HAP-1 (cell line): ENCODE data around the gene PCSK2.

Source experiments
- DNase-seq, 2 experiments: peaks; one replicate each; pipeline ENCODE4 v3.0.0-alpha.2; 2016 to 2020; ENCODE audit warnings: low spot score in 2 of 2
- H3K27me3 ChIP-seq: fragments of 250-450 bp; sonication (Bioruptor Pico); 2 replicates; pipeline ENCODE4 v1.5.1; 2020; ENCODE audit warnings: low read depth, mild to moderate bottlenecking, moderate library complexity
- H3K36me3 ChIP-seq: fragments of 250-450 bp; sonication (Bioruptor Pico); replicated peaks from 2 replicates; pipeline ENCODE4 v1.5.1; 2020; ENCODE audit warnings: mild to moderate bottlenecking
- H3K4me1 ChIP-seq: fragments of 250-450 bp; sonication (Bioruptor Pico); 2 replicates; pipeline ENCODE4 v1.5.1; 2020; ENCODE audit warnings: mild to moderate bottlenecking
- H3K4me3 ChIP-seq: fragments of 250-450 bp; sonication (Bioruptor Pico); 2 replicates; pipeline ENCODE4 v1.5.1; 2020; ENCODE audit warnings: mild to moderate bottlenecking, moderate library complexity
- H3K9me3 ChIP-seq: fragments of 250-450 bp; sonication (Bioruptor Pico); 2 replicates; pipeline ENCODE4 v1.5.1; 2020; ENCODE audit warnings: mild to moderate bottlenecking, moderate library complexity
- in situ Hi-C: fragments of 300-500 bp; cut with MboI; formaldehyde crosslinking; loops from 3 replicates; pipeline ENCODE4 v1.14.3; 2020; ENCODE audit warnings: low sequenced_read_pairs, inconsistent platforms, mixed read lengths

The PCSK2 gene

GRCh38 chr20:17530716-17531664, 304.1 kb downstream of the PCSK2 start, which contains the start of gene BFSP1:
Gene BFSP1 (minus strand): TSS chr20:17531379. CDS start chr20:17531329, 50 bp downstream.
- Histone ChIP-seq H3K27me3 (no peaks in the 10 kb centered on the region), H3K9me3 (no peaks in the 10 kb centered on the region), H3K36me3 (no peaks in the 10 kb centered on the region), H3K4me3 (peak within 1 kb of the TSS; percentile 25), H3K4me1 (peaks cover 18% of the 10 kb centered on the region)
- peak; percentile 72 to 85 for DNase-seq
- in situ Hi-C loops: no loop called here

- in situ Hi-C loops: no loop called here
- Histone ChIP-seq H3K27me3 (no peaks in the 10 kb centered on the region), H3K36me3 (no peaks in the 10 kb centered on the region), H3K4me3 (peak overlapping the region; percentile 25), H3K9me3 (no peaks in the 10 kb centered on the region; the same call in 1 of the 2 replicates), H3K4me1 (peaks cover 18% of the 10 kb centered on the region)
- DNase-seq: no peak
Observed at GRCh38 chr20:17531665-17532025, 304.8 kb downstream of the PCSK2 start.

GRCh38 chr20:17533396-17533795, 306.6 kb downstream of the PCSK2 start:
- H3K4me1 ChIP-seq: peaks cover 18% of the 10 kb centered on the region
- in situ Hi-C loops: no loop called here
- H3K9me3 ChIP-seq: no peaks in the 10 kb centered on the region; the same call in 1 of the 2 replicates
- no peaks in the 10 kb centered on the region for H3K36me3 ChIP-seq
- DNase-seq: peak; percentile 66 to 70
- H3K4me3 ChIP-seq: no peak overlapping the region
- no peaks in the 10 kb centered on the region for H3K27me3 ChIP-seq

GRCh38 chr20:17534077-17534476, 307.2 kb downstream of the PCSK2 start:
- Histone ChIP-seq H3K4me1 (peaks cover 18% of the 10 kb centered on the region), H3K9me3 (no peaks in the 10 kb centered on the region; the same call in 1 of the 2 replicates), H3K4me3 (no peak overlapping the region), H3K27me3 (no peaks in the 10 kb centered on the region), H3K36me3 (no peaks in the 10 kb centered on the region)
- no peak for DNase-seq
- in situ Hi-C loops: no loop called here
